Measurements from ENCODE around the gene UBTFL1. TPM values are rescaled to one million over a fixed set of nuclear protein-coding genes. Genes with fewer than 3 reads are reported as not detected.

UBTFL1 gene
- total and polyA plus RNA-seq, 2 donors (not counting 3 experiments of a cell fraction or from before 2014, with no cell fraction given), result not detected

DNA sequence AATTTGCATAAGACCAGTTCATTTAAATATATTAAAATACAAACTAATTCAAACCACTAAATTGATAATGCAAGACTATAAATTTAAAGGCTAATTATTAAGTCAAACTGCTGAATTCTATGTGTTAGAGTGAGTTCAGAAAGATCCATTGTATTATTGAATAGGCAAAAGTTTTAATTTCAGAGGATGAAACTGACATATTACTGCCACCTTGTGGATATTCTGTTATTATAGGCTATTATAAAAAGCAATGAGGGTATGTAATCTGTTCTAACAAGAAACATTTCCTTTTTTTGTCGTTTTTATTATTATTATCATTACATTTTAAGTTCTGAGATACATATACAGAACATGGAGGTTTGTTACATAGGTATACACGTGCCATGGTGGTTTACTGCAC lies 27.8 kb downstream of the UBTFL1 start:
- ChIA-PET POLR2A (no interaction called here), CTCF (interaction anchor here (0.6 to 1.6 kb wide), 8 partner anchors 9 to 1016 kb away, joined by 3 to 10 read pairs (median 4); no protein-coding TSS in a partner anchor)
- Histone ChIP-seq H3K9me1 (replicated peaks; ENCODE audit: control insufficient read depth, extremely low read depth, insufficient read depth, low read length) (no peaks in the 10 kb centered on the region), H3K4me1 (ENCODE audit: control insufficient read depth, extremely low read depth, insufficient read depth, low read length) (no peaks in the 10 kb centered on the region), H3K27me3 (ENCODE audit: control insufficient read depth in 2 of 2, insufficient read depth in 2 of 2, low read length in 2 of 2) (peaks cover 0 to 2% of the 10 kb centered on the region in 2 experiments), H3K27ac (ENCODE audit: insufficient read depth, low read depth, low read length) (no peak overlapping the region), H3K79me2 (ENCODE audit: control insufficient read depth, insufficient read depth, low read length) (no peaks in the 10 kb centered on the region), H3K9ac (replicated peaks; ENCODE audit: extremely low read depth, insufficient read depth, low read length) (no peak overlapping the region), H3K36me3 (ENCODE audit: control insufficient read depth in 2 of 2, extremely low read depth in 1 of 2, insufficient read depth in 2 of 2, low read length in 2 of 2) (no peaks in the 10 kb centered on the region), H2AFZ (ENCODE audit: low read depth, low read length) (no peak overlapping the region), H3K9me3 (replicated peaks; ENCODE audit: control insufficient read depth, insufficient read depth, low read length) (no peaks in the 10 kb centered on the region), H3K4me3 (replicated peaks in 1 of 3; ENCODE audit: insufficient read depth in 1 of 3, low read depth in 1 of 3, low read length in 3 of 3) (no peak overlapping the region), H3K4me2 (ENCODE audit: insufficient read depth, low read length) (no peak overlapping the region), H4K20me1 (replicated peaks; ENCODE audit: control insufficient read depth, extremely low read depth, insufficient read depth, low read length) (no peaks in the 10 kb centered on the region)
- intact Hi-C loops (cut with micrococcal nuclease), result loop anchor here (10.0 kb wide), 1 partner anchor 439 kb away; no protein-coding TSS in a partner anchor
- no peak for FAIRE-seq
- dilution Hi-C loops (cut with MboI; ENCODE audit: extremely low pct_ligation_motif_present, low sequenced_read_pairs), result no loop called here
- DNase-seq (ENCODE audit: low read depth, low spot score), result peak; percentile 20
- BruUV-seq (replicated peaks), result no TSS peak
- TF ChIP-seq, protein P1, sequence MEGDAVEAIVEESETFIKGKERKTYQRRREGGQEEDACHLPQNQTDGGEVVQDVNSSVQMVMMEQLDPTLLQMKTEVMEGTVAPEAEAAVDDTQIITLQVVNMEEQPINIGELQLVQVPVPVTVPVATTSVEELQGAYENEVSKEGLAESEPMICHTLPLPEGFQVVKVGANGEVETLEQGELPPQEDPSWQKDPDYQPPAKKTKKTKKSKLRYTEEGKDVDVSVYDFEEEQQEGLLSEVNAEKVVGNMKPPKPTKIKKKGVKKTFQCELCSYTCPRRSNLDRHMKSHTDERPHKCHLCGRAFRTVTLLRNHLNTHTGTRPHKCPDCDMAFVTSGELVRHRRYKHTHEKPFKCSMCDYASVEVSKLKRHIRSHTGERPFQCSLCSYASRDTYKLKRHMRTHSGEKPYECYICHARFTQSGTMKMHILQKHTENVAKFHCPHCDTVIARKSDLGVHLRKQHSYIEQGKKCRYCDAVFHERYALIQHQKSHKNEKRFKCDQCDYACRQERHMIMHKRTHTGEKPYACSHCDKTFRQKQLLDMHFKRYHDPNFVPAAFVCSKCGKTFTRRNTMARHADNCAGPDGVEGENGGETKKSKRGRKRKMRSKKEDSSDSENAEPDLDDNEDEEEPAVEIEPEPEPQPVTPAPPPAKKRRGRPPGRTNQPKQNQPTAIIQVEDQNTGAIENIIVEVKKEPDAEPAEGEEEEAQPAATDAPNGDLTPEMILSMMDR (IDR thresholded peaks at IDR 0.05; ENCODE audit: extremely low read depth in 1 of 2, insufficient read depth in 1 of 2, low read depth in 1 of 2, low read length in 2 of 2), result peak in 1 of 2 donors; percentile 15
- no peak for TF ChIP-seq EZH2 (IDR thresholded peaks at IDR 0.05; ENCODE audit: borderline replicate concordance, low read depth, low read length, severe bottlenecking)

DNA sequence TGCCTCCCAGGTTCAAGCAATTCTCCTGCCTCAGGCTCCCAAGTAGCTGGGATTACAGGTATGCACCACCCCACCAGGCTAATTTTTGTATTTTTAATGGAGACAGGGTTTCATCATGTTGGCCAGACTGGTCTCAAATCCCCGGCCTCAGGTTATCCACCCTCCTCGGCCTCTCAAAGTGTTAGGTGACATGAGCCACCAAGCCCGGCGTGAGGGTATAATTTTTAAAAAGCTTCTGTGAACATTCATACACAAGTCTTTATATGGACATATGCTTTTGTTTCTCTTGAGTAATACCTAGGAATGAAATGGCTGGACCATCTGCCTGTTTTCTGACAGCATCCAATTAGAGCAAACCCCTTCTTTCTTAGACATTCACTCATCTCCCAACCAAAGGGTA lies 34.4 kb downstream of the UBTFL1 start:
- dilution Hi-C loops (cut with MboI; ENCODE audit: extremely low pct_ligation_motif_present, low sequenced_read_pairs) (no loop called here), intact Hi-C loops (cut with micrococcal nuclease) (no loop called here)
- CTCF ChIA-PET, result no interaction called here
- no peak overlapping the region for H2AFZ ChIP-seq (ENCODE audit: low read depth, low read length)
- no peak for TF ChIP-seq EZH2 (IDR thresholded peaks at IDR 0.05; ENCODE audit: borderline replicate concordance, low read depth, low read length, severe bottlenecking)
- TF ChIP-seq, protein P1 (IDR thresholded peaks at IDR 0.05; ENCODE audit: extremely low read depth in 1 of 2, insufficient read depth in 1 of 2, low read depth in 1 of 2, low read length in 2 of 2), result no peak
- TF ChIP-seq MYC (IDR thresholded peaks at IDR 0.05; ENCODE audit: low read depth, low read length), result no peak
- TF ChIP-seq FOS (IDR thresholded peaks at IDR 0.05; ENCODE audit: borderline replicate concordance, insufficient read depth, low read length), result no peak
- no peak for TF ChIP-seq POLR2A (IDR thresholded peaks at IDR 0.05; ENCODE audit: low read depth, low read length)
- TF ChIP-seq, protein P2, sequence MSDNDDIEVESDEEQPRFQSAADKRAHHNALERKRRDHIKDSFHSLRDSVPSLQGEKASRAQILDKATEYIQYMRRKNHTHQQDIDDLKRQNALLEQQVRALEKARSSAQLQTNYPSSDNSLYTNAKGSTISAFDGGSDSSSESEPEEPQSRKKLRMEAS (IDR thresholded peaks at IDR 0.05; ENCODE audit: insufficient read depth, insufficient read length), result no peak
- TF ChIP-seq JUN (IDR thresholded peaks at IDR 0.05; ENCODE audit: borderline replicate concordance, insufficient read depth, insufficient read length, low read depth), result no peak
- no peak for TF ChIP-seq GATA2 (IDR thresholded peaks at IDR 0.05; ENCODE audit: insufficient read depth, insufficient read length, low read depth, low read length)
- TF ChIP-seq POLR2AphosphoS5 (IDR thresholded peaks at IDR 0.05; ENCODE audit: insufficient read depth, low read depth, low read length), result no peak
- no peak overlapping the region for H3K4me3 ChIP-seq (replicated peaks in 1 of 3; ENCODE audit: insufficient read depth in 1 of 3, low read depth in 1 of 3, low read length in 3 of 3)
- no peaks in the 10 kb centered on the region for H3K9me3 ChIP-seq (replicated peaks; ENCODE audit: control insufficient read depth, insufficient read depth, low read length)
- H3K4me1 ChIP-seq (ENCODE audit: control insufficient read depth, extremely low read depth, insufficient read depth, low read length), result no peaks in the 10 kb centered on the region
- DNase-seq (ENCODE audit: low read depth, low spot score), result no peak
- no TSS peak for BruUV-seq (replicated peaks)
- no peaks in the 10 kb centered on the region for H3K9me1 ChIP-seq (replicated peaks; ENCODE audit: control insufficient read depth, extremely low read depth, insufficient read depth, low read length)
- no peak for FAIRE-seq
- no peaks in the 10 kb centered on the region for H3K79me2 ChIP-seq (ENCODE audit: control insufficient read depth, insufficient read depth, low read length)
- H3K9ac ChIP-seq (replicated peaks; ENCODE audit: extremely low read depth, insufficient read depth, low read length), result no peak overlapping the region
- POLR2A ChIA-PET, result no interaction called here
- H4K20me1 ChIP-seq (replicated peaks; ENCODE audit: control insufficient read depth, extremely low read depth, insufficient read depth, low read length), result no peaks in the 10 kb centered on the region
- no peak overlapping the region for H3K4me2 ChIP-seq (ENCODE audit: insufficient read depth, low read length)
- H3K27ac ChIP-seq (ENCODE audit: insufficient read depth, low read depth, low read length), result no peak overlapping the region
- no peaks in the 10 kb centered on the region for H3K27me3 ChIP-seq (ENCODE audit: control insufficient read depth in 2 of 2, insufficient read depth in 2 of 2, low read length in 2 of 2)
- no peaks in the 10 kb centered on the region for H3K36me3 ChIP-seq (ENCODE audit: control insufficient read depth in 2 of 2, extremely low read depth in 1 of 2, insufficient read depth in 2 of 2, low read length in 2 of 2)

Data from endothelial cell of umbilical vein (primary cell).